Stimulated activated memory B cell treated with anti-CD40 and anti-IgM and Interleukin-4, amounts not matched to agents 10 μg/mL and 1 μg/mL and 100 μg/mL, for 72 hours (primary cell): ENCODE data around the gene KIAA1328.

Experiments used
- ATAC-seq: fragments of 150-1000 bp; cut with Tn5 transposase; 2 replicates; pipeline ENCODE4 v1.10.0; 2021
- H3K27ac Mint-ChIP-seq: one replicate; pipeline ENCODE4 v1.8.0; 2022; ENCODE audit warnings: mild to moderate bottlenecking, mixed read lengths
- H3K27me3 Mint-ChIP-seq: one replicate; pipeline ENCODE4 v1.8.0; 2022; ENCODE audit warnings: mixed read lengths
- H3K36me3 Mint-ChIP-seq: one replicate; pipeline ENCODE4 v1.8.0; 2022; ENCODE audit warnings: mixed read lengths
- H3K4me1 Mint-ChIP-seq: one replicate; pipeline ENCODE4 v1.8.0; 2022; ENCODE audit warnings: mixed read lengths
- H3K4me3 Mint-ChIP-seq: one replicate; pipeline ENCODE4 v1.8.0; 2022; ENCODE audit warnings: mild to moderate bottlenecking, moderate library complexity, mixed read lengths
- H3K9me3 Mint-ChIP-seq: one replicate; pipeline ENCODE4 v1.8.0; 2022; ENCODE audit warnings: mixed read lengths

Gene KIAA1328

GRCh38 chr18:36931106-36931505 is 102.2 kb downstream of the KIAA1328 start:
- no peak overlapping the region for H3K4me3 Mint-ChIP-seq
- no peaks in the 10 kb centered on the region for H3K27me3 Mint-ChIP-seq
- peaks cover 2% of the 10 kb centered on the region for H3K9me3 Mint-ChIP-seq
- no peak for ATAC-seq
- peaks cover 6% of the 10 kb centered on the region for H3K4me1 Mint-ChIP-seq
- peaks cover 34% of the 10 kb centered on the region for H3K36me3 Mint-ChIP-seq
- no peak overlapping the region for H3K27ac Mint-ChIP-seq

- Mint-ChIP-seq H3K4me3 (no peak overlapping the region), H3K27ac (no peak overlapping the region), H3K4me1 (no peaks in the 10 kb centered on the region), H3K27me3 (no peaks in the 10 kb centered on the region), H3K9me3 (peaks cover 14% of the 10 kb centered on the region), H3K36me3 (peaks cover 51% of the 10 kb centered on the region)
- peak; percentile 20 for ATAC-seq
These were observed 104.6 kb downstream of the KIAA1328 start for GRCh38 chr18:36933552-36933951.

- Mint-ChIP-seq H3K27ac (no peak overlapping the region), H3K27me3 (no peaks in the 10 kb centered on the region), H3K4me1 (no peaks in the 10 kb centered on the region), H3K4me3 (no peak overlapping the region), H3K9me3 (peaks cover 18% of the 10 kb centered on the region), H3K36me3 (peaks cover 53% of the 10 kb centered on the region)
- ATAC-seq, result no peak
These were observed 106.0 kb downstream of the KIAA1328 start for GRCh38 chr18:36934884-36935283.

GRCh38 chr18:36942264-36942663 is 113.3 kb downstream of the KIAA1328 start:
- Mint-ChIP-seq H3K36me3 (peaks cover 38% of the 10 kb centered on the region), H3K9me3 (peaks cover 14% of the 10 kb centered on the region), H3K27me3 (no peaks in the 10 kb centered on the region)

GRCh38 chr18:36947820-36948348 is 119.0 kb downstream of the KIAA1328 start:
- Mint-ChIP-seq H3K4me3 (no peak overlapping the region), H3K27me3 (no peaks in the 10 kb centered on the region), H3K9me3 (no peaks in the 10 kb centered on the region), H3K36me3 (peaks cover 23% of the 10 kb centered on the region), H3K4me1 (no peaks in the 10 kb centered on the region), H3K27ac (no peak overlapping the region)
- ATAC-seq, result no peak

More at GRCh38 chr18:36942264-36942663, 113.3 kb downstream of the KIAA1328 start:
- Mint-ChIP-seq H3K4me1 (no peaks in the 10 kb centered on the region), H3K4me3 (no peak overlapping the region), H3K27ac (no peak overlapping the region)
- no peak for ATAC-seq

GRCh38 chr18:36950282-36950681 is 121.4 kb downstream of the KIAA1328 start:
- no peaks in the 10 kb centered on the region for H3K27me3 Mint-ChIP-seq
- H3K4me3 Mint-ChIP-seq, result no peak overlapping the region
- no peak overlapping the region for H3K27ac Mint-ChIP-seq
- H3K36me3 Mint-ChIP-seq, result peaks cover 26% of the 10 kb centered on the region
- H3K4me1 Mint-ChIP-seq, result no peaks in the 10 kb centered on the region
- H3K9me3 Mint-ChIP-seq, result no peaks in the 10 kb centered on the region
- ATAC-seq, result no peak

- H3K4me1 Mint-ChIP-seq, result no peaks in the 10 kb centered on the region
- no peaks in the 10 kb centered on the region for H3K9me3 Mint-ChIP-seq
- H3K36me3 Mint-ChIP-seq, result peaks cover 31% of the 10 kb centered on the region
- no peaks in the 10 kb centered on the region for H3K27me3 Mint-ChIP-seq
- ATAC-seq, result no peak
- no peak overlapping the region for H3K4me3 Mint-ChIP-seq
- no peak overlapping the region for H3K27ac Mint-ChIP-seq
These were observed 122.0 kb downstream of the KIAA1328 start for GRCh38 chr18:36950960-36951359.

- Mint-ChIP-seq H3K4me1 (no peaks in the 10 kb centered on the region), H3K4me3 (no peak overlapping the region), H3K27ac (no peak overlapping the region), H3K9me3 (peaks cover 3% of the 10 kb centered on the region), H3K36me3 (peaks cover 29% of the 10 kb centered on the region), H3K27me3 (no peaks in the 10 kb centered on the region)
- ATAC-seq, result no peak
These were observed 124.1 kb downstream of the KIAA1328 start for GRCh38 chr18:36953047-36953446.

GRCh38 chr18:36960038-36960437 is 131.1 kb downstream of the KIAA1328 start:
- no peaks in the 10 kb centered on the region for H3K27me3 Mint-ChIP-seq
- no peak overlapping the region for H3K27ac Mint-ChIP-seq
- no peaks in the 10 kb centered on the region for H3K4me1 Mint-ChIP-seq
- no peak for ATAC-seq
- H3K4me3 Mint-ChIP-seq, result no peak overlapping the region
- H3K9me3 Mint-ChIP-seq, result peaks cover 6% of the 10 kb centered on the region
- peaks cover 79% of the 10 kb centered on the region for H3K36me3 Mint-ChIP-seq

- no peak overlapping the region for H3K27ac Mint-ChIP-seq
- peaks cover 15% of the 10 kb centered on the region for H3K9me3 Mint-ChIP-seq
- no peak overlapping the region for H3K4me3 Mint-ChIP-seq
- peaks cover 73% of the 10 kb centered on the region for H3K36me3 Mint-ChIP-seq
- H3K27me3 Mint-ChIP-seq, result no peaks in the 10 kb centered on the region
- no peaks in the 10 kb centered on the region for H3K4me1 Mint-ChIP-seq
- no peak for ATAC-seq
These were observed 134.5 kb downstream of the KIAA1328 start for GRCh38 chr18:36963464-36963863.

- Mint-ChIP-seq H3K9me3 (peaks cover 14% of the 10 kb centered on the region), H3K4me3 (no peak overlapping the region), H3K27ac (no peak overlapping the region), H3K27me3 (no peaks in the 10 kb centered on the region), H3K36me3 (peaks cover 44% of the 10 kb centered on the region), H3K4me1 (no peaks in the 10 kb centered on the region)
- no peak for ATAC-seq
These were observed 145.8 kb downstream of the KIAA1328 start for GRCh38 chr18:36974686-36975085.

- no peak overlapping the region for H3K27ac Mint-ChIP-seq
- H3K9me3 Mint-ChIP-seq, result peaks cover 8% of the 10 kb centered on the region
- H3K36me3 Mint-ChIP-seq, result peaks cover 30% of the 10 kb centered on the region
These were observed 148.2 kb downstream of the KIAA1328 start for GRCh38 chr18:36977121-36977520.

GRCh38 chr18:36993068-36993467 is 164.1 kb downstream of the KIAA1328 start:
- Mint-ChIP-seq H3K4me1 (no peaks in the 10 kb centered on the region), H3K27ac (no peak overlapping the region), H3K36me3 (peaks cover 49% of the 10 kb centered on the region), H3K9me3 (peaks cover 15% of the 10 kb centered on the region), H3K4me3 (no peak overlapping the region), H3K27me3 (no peaks in the 10 kb centered on the region)
- ATAC-seq, result no peak

More at GRCh38 chr18:36977121-36977520, 148.2 kb downstream of the KIAA1328 start:
- H3K4me3 Mint-ChIP-seq, result no peak overlapping the region
- H3K4me1 Mint-ChIP-seq, result no peaks in the 10 kb centered on the region
- no peak for ATAC-seq
- no peaks in the 10 kb centered on the region for H3K27me3 Mint-ChIP-seq

- no peak for ATAC-seq
- H3K4me1 Mint-ChIP-seq, result no peaks in the 10 kb centered on the region
- no peaks in the 10 kb centered on the region for H3K27me3 Mint-ChIP-seq
- no peak overlapping the region for H3K4me3 Mint-ChIP-seq
- H3K9me3 Mint-ChIP-seq, result peaks cover 10% of the 10 kb centered on the region
- H3K27ac Mint-ChIP-seq, result no peak overlapping the region
- H3K36me3 Mint-ChIP-seq, result peaks cover 42% of the 10 kb centered on the region
These were observed 177.8 kb downstream of the KIAA1328 start for GRCh38 chr18:37006742-37007141.

- Mint-ChIP-seq H3K4me1 (no peaks in the 10 kb centered on the region), H3K36me3 (peaks cover 39% of the 10 kb centered on the region), H3K27me3 (no peaks in the 10 kb centered on the region), H3K9me3 (peaks cover 23% of the 10 kb centered on the region), H3K4me3 (no peak overlapping the region), H3K27ac (no peak overlapping the region)
- ATAC-seq, result no peak
These were observed 183.5 kb downstream of the KIAA1328 start for GRCh38 chr18:37012452-37012851.

- H3K9me3 Mint-ChIP-seq, result peaks cover 32% of the 10 kb centered on the region
- H3K4me3 Mint-ChIP-seq, result no peak overlapping the region
- no peaks in the 10 kb centered on the region for H3K4me1 Mint-ChIP-seq
- H3K27me3 Mint-ChIP-seq, result no peaks in the 10 kb centered on the region
- no peak overlapping the region for H3K27ac Mint-ChIP-seq
- peaks cover 35% of the 10 kb centered on the region for H3K36me3 Mint-ChIP-seq
- ATAC-seq, result no peak
These were observed 190.4 kb downstream of the KIAA1328 start for GRCh38 chr18:37019157-37019827.
